NK-92 (cell line): ENCODE results near the gene RPUSD3.
"Not testable (repeated sequence)": the region's sequence is repeated elsewhere in the genome, so short reads cannot be mapped to it uniquely, and the experiment has no call there.

ENCODE experiments used
- DNase-seq: peaks from one replicate; lab custom pipeline; 2025; ENCODE audit not compliant: unreplicated experiment; lab: John Stamatoyannopoulos, UW

The RPUSD3 gene, protein sequence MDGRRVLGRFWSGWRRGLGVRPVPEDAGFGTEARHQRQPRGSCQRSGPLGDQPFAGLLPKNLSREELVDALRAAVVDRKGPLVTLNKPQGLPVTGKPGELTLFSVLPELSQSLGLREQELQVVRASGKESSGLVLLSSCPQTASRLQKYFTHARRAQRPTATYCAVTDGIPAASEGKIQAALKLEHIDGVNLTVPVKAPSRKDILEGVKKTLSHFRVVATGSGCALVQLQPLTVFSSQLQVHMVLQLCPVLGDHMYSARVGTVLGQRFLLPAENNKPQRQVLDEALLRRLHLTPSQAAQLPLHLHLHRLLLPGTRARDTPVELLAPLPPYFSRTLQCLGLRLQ

DNA sequence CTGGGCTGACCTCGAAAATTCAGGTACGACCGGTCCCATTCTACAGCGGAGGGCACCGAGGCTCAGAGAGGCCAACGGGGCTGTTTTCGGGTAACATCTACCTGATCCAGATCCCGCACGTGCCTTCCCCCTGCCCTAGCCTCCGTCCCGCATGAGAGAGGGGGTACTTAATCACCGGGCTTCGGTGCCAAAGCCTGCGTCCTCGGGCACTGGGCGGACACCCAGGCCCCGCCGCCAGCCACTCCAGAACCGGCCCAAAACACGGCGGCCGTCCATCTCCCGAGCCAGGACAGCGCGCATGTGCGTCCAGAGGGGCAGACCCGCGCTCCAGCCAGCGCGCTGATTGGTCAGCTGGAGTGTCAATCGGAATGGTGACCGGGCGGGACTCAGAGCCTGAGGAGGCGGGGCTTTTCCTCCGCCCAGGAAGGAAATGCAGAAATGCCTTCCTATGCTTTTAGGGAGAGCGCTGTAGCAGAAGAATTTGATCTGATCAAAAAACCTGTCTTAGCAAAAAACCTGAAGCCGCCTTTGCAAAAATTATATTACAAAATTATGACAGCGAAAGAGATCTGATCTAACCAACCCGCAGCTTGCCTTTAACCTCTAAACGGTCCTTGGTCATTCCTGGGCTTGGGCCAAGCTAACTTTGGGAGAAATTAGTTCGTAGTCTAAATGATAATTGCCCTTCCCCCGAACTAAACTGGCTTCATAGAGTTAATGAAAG is at the start of gene RPUSD3:
Gene RPUSD3 (minus strand): TSS at position 294 of the 724 bp plus-strand sequence. CDS start 18 bp downstream, at position 276.
- DNase-seq: peak; percentile 69

DNA sequence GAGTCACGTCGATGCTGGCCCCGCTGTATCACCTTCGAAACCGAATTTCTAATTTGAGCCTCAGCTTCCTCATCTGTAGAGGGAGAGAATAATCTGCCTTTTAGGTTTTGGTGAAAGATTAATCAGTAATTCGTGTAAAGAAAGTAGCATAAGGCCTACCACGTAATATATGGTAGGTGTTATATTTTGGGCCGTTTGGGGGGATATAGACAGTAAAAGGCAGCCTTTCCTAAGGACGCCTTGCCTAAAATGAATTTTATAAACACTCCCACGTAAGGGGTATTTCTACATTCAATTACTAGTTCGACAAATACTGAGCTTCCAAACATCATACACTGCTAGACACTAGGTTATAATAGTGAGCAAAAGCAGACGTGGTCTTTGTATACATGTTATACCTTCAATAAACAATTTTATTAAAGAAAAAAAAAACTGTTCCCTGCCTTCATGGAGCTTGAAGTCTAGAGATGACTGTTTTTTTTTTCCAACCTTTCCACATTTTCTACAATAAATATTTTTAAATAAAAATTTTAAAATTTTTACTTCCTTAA is 47.3 kb upstream of the RPUSD3 start:
- DNase-seq: no peak

- DNase-seq: peak; percentile 61
Measured at GRCh38 chr3:9890249-9891071, 46.7 kb upstream of the RPUSD3 start, which contains the start of gene JAGN1. TSS of gene JAGN1 (plus strand) at chr3:9890610. CDS start at chr3:9890723, 113 bp downstream.

DNA sequence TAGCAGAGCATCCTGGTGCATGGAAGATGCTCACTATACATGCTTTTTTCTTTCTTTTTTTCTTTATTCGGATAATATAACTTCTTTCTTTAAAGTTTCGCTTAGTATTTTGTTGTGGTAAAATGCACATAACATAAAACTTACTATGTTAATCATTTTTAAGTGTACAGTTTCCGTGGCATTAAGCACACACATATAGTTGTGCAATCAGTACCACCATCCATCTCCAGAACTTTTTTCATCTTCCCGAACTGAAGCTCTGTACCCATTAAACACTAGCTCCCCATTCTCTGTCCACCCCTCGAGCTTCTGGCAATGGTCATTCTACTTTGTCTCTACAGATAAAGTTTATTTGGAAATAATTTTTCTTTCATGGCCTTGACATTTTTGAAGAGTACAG is 45.6 kb upstream of the RPUSD3 start:
- no peak for DNase-seq

- no peak for DNase-seq
Measured at GRCh38 chr3:9888540-9888939, 44.7 kb upstream of the RPUSD3 start.

GRCh38 chr3:9887480-9887879 is 43.7 kb upstream of the RPUSD3 start:
- no peak for DNase-seq

- no peak for DNase-seq
Measured at GRCh38 chr3:9886328-9886727, 42.5 kb upstream of the RPUSD3 start.

DNA sequence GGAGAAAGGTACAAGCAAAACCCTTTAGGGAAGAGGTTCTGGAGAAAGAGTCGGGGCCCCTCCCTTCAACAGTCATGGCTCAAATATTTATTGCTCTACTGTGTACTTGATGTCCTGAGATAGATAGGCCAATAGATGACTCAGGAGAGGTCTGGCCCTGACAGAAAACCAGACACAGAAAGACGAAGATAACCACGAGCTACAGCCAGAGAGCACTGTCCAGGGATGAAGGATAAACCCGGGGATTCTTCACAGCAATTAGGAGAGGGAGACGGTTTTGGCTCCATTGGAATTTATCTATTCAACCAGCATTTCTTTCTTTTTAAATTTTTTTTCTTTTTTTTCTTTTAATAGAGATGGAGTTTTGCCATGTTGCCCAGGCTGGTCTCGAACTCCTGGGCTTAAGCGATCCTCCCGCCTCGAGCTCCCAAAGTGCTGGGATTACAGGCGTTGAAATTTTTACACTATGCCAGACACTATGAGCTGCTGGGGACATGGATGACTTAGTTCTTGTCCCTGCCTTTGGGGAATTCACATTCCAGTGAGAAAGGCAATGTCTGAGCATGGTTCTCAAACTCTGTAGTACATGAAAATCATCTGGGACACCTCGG is 40.9 kb upstream of the RPUSD3 start:
- DNase-seq: no peak

DNA sequence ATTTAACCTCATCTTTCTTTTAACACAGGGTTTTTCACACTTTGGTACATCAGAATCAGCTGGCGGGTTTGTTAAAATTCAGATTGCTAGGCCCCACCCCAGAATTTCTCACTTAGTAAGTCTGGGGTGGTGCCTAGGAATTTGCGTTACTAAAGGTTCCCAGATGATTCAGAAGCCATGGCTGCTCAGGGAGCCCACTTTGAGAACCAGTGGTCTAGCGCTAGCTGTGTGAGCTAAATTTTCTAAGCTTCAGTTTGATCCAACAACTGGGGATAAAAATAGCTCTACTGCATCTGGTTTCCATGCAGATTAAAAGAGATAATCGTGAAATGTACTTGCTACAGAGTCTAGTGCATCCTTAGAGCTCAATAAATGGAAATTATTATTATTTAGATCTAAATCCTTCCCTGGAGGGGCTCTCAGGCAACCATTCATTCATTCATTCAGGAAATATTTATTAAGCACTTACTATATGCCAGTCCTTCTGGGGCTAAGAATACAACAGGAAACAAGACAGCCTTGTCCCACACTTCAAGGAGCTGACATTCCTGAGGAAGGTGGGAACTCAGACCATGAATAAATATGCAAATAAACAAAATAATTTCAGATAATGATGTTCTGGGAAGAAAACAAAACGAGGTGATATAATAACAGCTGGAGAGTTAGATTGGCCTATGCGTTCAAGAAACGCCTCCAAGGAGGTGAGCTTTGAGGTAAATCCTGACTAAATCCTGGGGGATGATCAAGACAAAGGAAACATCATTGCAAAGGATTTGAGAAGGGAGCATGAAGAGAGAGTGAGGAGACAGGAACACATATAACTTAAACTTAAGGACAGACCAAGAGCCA is 40.1 kb upstream of the RPUSD3 start:
- DNase-seq: no peak

DNA sequence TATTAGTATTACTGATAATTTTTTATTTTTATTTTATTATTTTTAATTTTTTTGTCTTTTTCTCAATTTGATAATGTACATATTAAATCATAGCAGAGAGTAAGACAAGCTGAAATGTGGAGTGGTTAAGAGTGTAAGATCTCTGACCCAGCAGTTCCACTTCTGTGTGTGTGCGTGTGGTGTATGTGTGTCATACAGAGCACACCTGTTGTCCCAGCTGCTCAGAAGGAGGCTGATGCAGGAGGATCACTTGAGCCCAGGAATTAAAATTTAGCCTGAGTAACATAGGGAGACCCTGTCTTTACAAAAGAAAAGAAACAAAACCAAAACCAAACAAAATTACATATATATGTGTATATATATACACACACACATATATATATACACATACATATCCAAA is 37.6 kb upstream of the RPUSD3 start:
- DNase-seq: no peak

GRCh38 chr3:9879830-9880549 is 36.2 kb upstream of the RPUSD3 start, which contains the start of gene CIDEC:
TSS of gene CIDEC (minus strand) at chr3:9880253. CDS start at chr3:9878486, 1,767 bp downstream.
- DNase-seq: no peak

DNA sequence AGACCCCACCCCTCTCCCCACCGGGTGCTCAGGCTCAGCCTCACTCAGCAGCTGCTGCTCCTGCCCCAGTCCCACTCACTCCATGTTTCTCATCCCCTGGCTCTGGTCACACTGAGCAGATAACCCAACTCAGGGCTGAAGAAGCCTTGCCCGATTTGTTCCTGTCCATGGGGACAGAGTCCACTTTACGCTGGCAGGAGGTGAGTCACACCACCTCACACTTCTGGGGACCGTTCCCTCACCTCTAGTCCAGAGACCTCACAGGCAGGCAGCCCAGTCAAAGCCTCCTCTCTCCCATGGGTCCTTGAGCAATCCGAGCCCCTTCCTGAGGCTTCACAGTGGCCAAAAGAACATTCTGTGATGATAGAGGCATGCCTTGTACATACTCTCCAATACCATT is 34.9 kb upstream of the RPUSD3 start:
- DNase-seq: no peak

DNA sequence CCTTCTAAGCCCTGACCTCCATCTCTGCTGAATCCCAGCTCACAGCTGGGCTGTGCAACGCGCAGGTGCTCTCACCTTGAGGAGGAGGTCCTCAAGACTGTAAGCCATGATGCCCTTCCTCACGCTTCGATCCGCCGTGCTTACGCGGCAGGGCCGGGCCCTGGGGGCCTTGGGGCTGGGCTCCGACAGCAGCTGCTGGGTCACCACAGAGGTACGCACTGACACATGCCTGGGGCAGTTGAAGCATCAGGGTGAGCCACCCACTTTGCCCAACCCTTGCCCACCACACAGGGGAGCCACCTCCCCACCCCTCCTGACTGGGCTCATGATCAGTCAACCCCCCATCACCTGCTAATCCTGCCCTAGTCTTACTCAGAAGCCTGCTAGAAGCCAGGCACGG is 33.2 kb upstream of the RPUSD3 start:
- no peak for DNase-seq

GRCh38 chr3:9876255-9876654 is 32.4 kb upstream of the RPUSD3 start:
- DNase-seq: not testable (repeated sequence)

DNA sequence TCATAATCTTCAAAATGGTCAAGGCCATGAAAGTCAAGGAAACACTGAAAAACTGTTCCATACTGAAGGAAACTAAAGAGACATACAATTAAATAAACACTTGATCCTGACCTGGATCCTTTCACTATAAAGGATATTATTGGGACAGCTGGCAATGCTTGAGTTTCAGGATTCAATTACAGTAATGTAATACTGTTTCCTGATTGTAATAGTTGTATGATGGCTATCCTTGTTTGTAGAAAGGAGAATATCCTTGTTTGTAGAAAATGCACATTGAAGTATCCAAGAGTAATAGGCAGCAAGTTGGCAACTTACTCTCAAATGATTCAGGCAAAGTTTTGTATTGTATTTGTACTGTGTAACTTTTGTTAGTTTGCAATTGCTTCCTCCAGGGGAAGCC is 31.6 kb upstream of the RPUSD3 start:
- DNase-seq: no peak

DNA sequence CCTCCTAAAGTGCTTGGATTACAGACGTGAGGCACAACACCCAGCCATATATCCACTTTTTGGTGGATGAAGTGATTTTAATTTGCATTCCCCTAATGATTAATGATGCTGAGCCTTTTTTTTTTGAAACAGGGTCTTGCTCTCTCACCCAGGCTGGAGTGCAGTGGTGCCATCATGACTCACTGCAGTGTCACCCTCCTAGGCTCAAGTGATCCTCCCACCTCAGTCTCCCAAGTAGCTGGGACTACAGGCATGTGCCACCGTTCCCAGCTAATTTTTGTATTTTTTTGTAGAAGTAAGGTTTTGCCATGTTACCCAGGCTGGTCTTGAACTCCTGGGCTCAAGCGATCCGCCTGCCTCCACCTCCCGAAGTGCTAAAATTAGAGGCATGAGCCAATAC is 28.3 kb upstream of the RPUSD3 start:
- not testable (repeated sequence) for DNase-seq

DNA sequence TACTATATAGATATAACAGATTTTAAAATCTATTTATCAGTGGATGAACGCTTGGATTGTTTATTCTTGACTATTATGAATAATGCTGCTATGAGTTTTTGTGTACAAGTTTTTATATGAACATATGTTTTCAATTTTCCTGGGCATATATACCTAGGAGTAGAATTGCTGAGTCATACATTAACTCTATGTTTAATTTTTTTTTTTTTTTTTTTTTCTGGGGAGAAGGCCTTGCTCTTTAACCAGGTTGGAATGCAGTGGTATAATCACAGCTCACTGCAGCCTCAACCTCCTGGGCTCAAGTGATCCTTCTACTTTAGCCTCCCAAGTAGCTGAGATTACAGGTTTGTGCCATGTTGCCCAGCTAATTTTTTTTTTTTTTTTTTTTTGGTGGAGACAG is 27.2 kb upstream of the RPUSD3 start:
- no peak for DNase-seq

DNA sequence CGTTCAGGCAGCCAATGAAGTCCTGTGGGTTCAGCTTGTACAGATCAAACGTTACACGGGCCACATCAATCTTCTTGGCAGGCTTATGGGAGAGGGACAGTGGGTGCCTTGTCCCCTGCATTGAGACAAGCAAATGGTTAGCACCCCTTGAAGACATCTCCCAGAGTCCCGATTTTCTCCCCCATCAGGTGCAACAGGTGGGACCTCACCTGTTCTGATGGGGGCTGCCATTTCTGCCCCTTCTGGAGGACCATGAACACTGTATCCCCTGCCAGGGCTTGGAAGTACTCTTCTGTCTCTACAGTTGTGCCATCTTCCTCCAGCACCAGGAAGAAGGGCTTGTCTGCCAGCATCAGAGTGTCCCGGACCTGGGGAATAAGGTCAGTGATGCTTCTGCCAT is 26.1 kb upstream of the RPUSD3 start:
- DNase-seq: no peak

DNA sequence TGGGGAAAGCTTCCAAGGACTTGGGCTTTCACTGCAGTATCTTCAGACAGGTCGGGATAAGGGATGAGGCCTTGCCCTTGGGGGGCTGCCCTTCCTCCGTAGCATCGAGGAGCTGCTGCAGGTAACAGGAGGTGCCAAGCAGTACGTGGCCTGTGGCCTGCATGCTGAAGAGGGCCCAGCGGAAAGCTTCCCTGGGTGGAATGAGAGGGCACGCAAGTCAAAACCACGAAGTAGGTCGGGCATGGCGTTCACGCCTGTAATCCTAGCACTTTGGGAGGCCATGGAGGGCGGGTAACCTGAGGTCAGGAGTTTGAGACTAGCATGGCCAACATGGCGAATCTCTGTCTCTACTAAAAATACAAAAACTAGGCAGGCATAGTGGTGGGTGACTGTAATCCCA is 23.3 kb upstream of the RPUSD3 start:
- DNase-seq: no peak
